ENCODE results near the gene IL22RA2. TPM values are rescaled to one million over a fixed set of nuclear protein-coding genes. Genes with fewer than 3 reads are reported as not detected.

Gene IL22RA2
- total and polyA plus RNA-seq, 2 of the 13 experiments (the other 11 are each of a cell fraction or from before 2014, with no cell fraction given) = not detected

GRCh38 chr6:137148306-137149034, 25.0 kb downstream of the IL22RA2 start (continued):
- TF ChIP-seq ZNF430 (CRISPR knock-in tag; IDR thresholded peaks at IDR 0.05) (no peak), THYN1 (CRISPR knock-in tag; IDR thresholded peaks at IDR 0.05; ENCODE audit: borderline replicate concordance, low read depth) (no peak), SIN3B (IDR thresholded peaks at IDR 0.05; ENCODE audit: low read length) (no peak), ZNF317 (CRISPR knock-in tag; IDR thresholded peaks at IDR 0.05) (no peak), SOX6 (IDR thresholded peaks at IDR 0.05) (no peak), SOX6 (CRISPR knock-in tag; IDR thresholded peaks at IDR 0.05) (peak; percentile 39; the same call in 1 of the 2 replicates), FOSL2 (CRISPR knock-in tag; IDR thresholded peaks at IDR 0.05) (peak; percentile 89), CEBPB (IDR thresholded peaks at IDR 0.05; ENCODE audit: borderline replicate concordance, low read depth, low read length) (peak; percentile 94)
- TF ChIP-seq, protein P1, sequence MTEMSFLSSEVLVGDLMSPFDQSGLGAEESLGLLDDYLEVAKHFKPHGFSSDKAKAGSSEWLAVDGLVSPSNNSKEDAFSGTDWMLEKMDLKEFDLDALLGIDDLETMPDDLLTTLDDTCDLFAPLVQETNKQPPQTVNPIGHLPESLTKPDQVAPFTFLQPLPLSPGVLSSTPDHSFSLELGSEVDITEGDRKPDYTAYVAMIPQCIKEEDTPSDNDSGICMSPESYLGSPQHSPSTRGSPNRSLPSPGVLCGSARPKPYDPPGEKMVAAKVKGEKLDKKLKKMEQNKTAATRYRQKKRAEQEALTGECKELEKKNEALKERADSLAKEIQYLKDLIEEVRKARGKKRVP (CRISPR knock-in tag; IDR thresholded peaks at IDR 0.05) = peak in 1 of 2 experiments; percentile 37; a peak in 1 of 4 replicates

DNA sequence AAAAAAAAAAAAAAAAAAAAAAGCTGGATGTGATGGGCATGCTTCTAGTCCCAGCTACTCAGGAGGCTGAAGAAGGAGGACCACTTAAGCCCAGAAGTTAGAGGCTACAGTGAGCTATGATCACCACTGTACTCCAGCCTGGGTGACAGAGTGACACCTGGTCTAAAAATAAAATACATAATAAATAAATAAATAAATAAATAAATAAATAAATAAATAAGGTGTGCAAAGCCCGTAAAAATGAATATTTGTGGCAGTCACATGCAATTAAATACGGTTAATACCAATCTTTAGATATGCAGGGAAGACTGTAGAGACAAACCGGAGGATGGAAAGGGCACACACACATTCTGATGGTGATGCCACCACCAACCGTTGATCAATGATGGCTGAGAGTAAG, 26.2 kb downstream of the IL22RA2 start:
- WGBS (ENCODE audit: low lambda C conversion rate) = 28% methylated on average over 4 of the region's 4 CpGs
- CTCF ChIA-PET (ENCODE audit: low intra/inter-chr PET ratio, low total read pairs) = no interaction called here
- TF ChIP-seq, protein P2, sequence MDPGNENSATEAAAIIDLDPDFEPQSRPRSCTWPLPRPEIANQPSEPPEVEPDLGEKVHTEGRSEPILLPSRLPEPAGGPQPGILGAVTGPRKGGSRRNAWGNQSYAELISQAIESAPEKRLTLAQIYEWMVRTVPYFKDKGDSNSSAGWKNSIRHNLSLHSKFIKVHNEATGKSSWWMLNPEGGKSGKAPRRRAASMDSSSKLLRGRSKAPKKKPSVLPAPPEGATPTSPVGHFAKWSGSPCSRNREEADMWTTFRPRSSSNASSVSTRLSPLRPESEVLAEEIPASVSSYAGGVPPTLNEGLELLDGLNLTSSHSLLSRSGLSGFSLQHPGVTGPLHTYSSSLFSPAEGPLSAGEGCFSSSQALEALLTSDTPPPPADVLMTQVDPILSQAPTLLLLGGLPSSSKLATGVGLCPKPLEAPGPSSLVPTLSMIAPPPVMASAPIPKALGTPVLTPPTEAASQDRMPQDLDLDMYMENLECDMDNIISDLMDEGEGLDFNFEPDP (CRISPR knock-in tag; conservative IDR thresholded peaks at IDR 0.05) = no peak
- TF ChIP-seq ZBTB25 (CRISPR knock-in tag; IDR thresholded peaks at IDR 0.05) (no peak), STAG1 (CRISPR knock-in tag; IDR thresholded peaks at IDR 0.05) (no peak), ZNF337 (CRISPR knock-in tag; IDR thresholded peaks at IDR 0.05; ENCODE audit: borderline replicate concordance, low read depth) (no peak), RARG (CRISPR knock-in tag; IDR thresholded peaks at IDR 0.05; ENCODE audit: low read depth) (no peak)
- TF ChIP-seq, protein P3, sequence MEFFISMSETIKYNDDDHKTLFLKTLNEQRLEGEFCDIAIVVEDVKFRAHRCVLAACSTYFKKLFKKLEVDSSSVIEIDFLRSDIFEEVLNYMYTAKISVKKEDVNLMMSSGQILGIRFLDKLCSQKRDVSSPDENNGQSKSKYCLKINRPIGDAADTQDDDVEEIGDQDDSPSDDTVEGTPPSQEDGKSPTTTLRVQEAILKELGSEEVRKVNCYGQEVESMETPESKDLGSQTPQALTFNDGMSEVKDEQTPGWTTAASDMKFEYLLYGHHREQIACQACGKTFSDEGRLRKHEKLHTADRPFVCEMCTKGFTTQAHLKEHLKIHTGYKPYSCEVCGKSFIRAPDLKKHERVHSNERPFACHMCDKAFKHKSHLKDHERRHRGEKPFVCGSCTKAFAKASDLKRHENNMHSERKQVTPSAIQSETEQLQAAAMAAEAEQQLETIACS (CRISPR knock-in tag; IDR thresholded peaks at IDR 0.05) = no peak
- TF ChIP-seq, protein P4, sequence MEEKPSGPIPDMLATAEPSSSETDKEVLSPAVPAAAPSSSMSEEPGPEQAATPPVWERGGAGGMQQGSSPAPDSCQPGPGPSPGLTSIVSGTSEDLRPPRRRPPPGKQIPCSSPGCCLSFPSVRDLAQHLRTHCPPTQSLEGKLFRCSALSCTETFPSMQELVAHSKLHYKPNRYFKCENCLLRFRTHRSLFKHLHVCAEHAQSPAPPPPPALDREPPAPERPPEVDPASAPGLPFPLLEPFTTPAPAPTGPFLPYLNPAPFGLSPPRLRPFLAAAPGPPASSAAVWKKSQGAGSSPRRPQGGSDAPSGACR (CRISPR knock-in tag; IDR thresholded peaks at IDR 0.05) = no peak

More for the DNA sequence above, 26.2 kb downstream of the IL22RA2 start:
- H4K20me1 ChIP-seq (ENCODE audit: insufficient read depth, low read length) = no peaks in the 10 kb centered on the region
- H3K9ac ChIP-seq (ENCODE audit: insufficient read depth, low read depth, low read length) = no peak overlapping the region
- H3K4me3 ChIP-seq (replicated peaks in 1 of 3; ENCODE audit: insufficient read depth in 1 of 3, low read depth in 2 of 3, low read length in 3 of 3) = no peak overlapping the region
- POLR2A ChIA-PET = no interaction called here
- no TSS peak for BruUV-seq (replicated peaks)
- no peak overlapping the region for H3K27ac ChIP-seq (ENCODE audit: extremely low read length, insufficient read depth, low read length)
- H2AFZ ChIP-seq (ENCODE audit: low read length) = no peak overlapping the region
- H3K27me3 ChIP-seq (ENCODE audit: control insufficient read depth in 1 of 2, insufficient read depth in 2 of 2, low read length in 2 of 2) = peaks cover 0 to 22% of the 10 kb centered on the region in 2 experiments; a peak in 3 of 5 replicates
- ATAC-seq = no peak
- in situ Hi-C loops (cut with HindIII; ENCODE audit: extremely low pct_ligation_motif_present, low pct_unique_long_range_greater_than_20kb) = no loop called here
- no peak for FAIRE-seq
- no peaks in the 10 kb centered on the region for H3K4me1 ChIP-seq (ENCODE audit: insufficient read depth, low read length)
- H3K36me3 ChIP-seq (replicated peaks in 1 of 2; ENCODE audit: control insufficient read depth in 1 of 2, insufficient read depth in 2 of 2, low read length in 2 of 2) = no peaks in the 10 kb centered on the region
- DNase-seq (ENCODE audit: low spot score) = no peak
- intact Hi-C loops (cut with micrococcal nuclease; ENCODE audit: unreplicated experiment) = no loop called here
- no peak overlapping the region for H3K4me2 ChIP-seq (ENCODE audit: low read depth, low read length)
- no peaks in the 10 kb centered on the region for H3K9me3 ChIP-seq (ENCODE audit: low read length)
- H3K79me2 ChIP-seq (ENCODE audit: insufficient read depth, low read length) = no peaks in the 10 kb centered on the region

All from HepG2 (cell line).